Tibial nerve (tissue), 4 donors: ENCODE data around the gene GPX5.

Experiments used
- CTCF ChIP-seq, 5 experiments: fragments of 200-600 bp in 3 of 5; fragments of 450-650 bp in 2 of 5; sonication (generic) in 3 of 5; IDR thresholded peaks; one replicate each; pipeline ENCODE4 v1.5.1; 2016 to 2019; ENCODE audit warnings: antibody characterized with exemption in 5 of 5, mild to moderate bottlenecking in 3 of 5, moderate library complexity in 2 of 5
- EP300 ChIP-seq, 2 donors: sonication (generic); formaldehyde crosslinking; IDR thresholded peaks; one replicate each; pipeline ENCODE4 v1.6.1; 2017; ENCODE audit warnings: antibody characterized with exemption in 2 of 2, mild to moderate bottlenecking in 1 of 2
- POLR2A ChIP-seq, 2 donors: fragments of 450-650 bp; IDR thresholded peaks; one replicate each; pipeline ENCODE4 v1.6.1; 2017; ENCODE audit warnings: antibody characterized with exemption in 2 of 2, mild to moderate bottlenecking in 2 of 2, moderate library complexity in 2 of 2

GRCh38 chr6:28565823-28566526 is 40.3 kb downstream of the GPX5 start:
- TF ChIP-seq CTCF (IDR thresholded peaks at IDR 0.05) (no peak), POLR2A (IDR thresholded peaks at IDR 0.05) (no peak), EP300 (IDR thresholded peaks at IDR 0.05) (no peak)
